Gastroesophageal sphincter (tissue), 3 donors: ENCODE data around the gene GNPTAB.

Source experiments
- CTCF ChIP-seq, 4 experiments: fragments of 200-600 bp in 2 of 4; fragments of 450-650 bp in 2 of 4; sonication (generic) in 1 of 4; IDR thresholded peaks; one replicate each; pipeline ENCODE4 v1.5.1; 2017 to 2019; ENCODE audit warnings: antibody characterized with exemption in 4 of 4, mild to moderate bottlenecking in 2 of 4, moderate library complexity in 2 of 4
- EP300 ChIP-seq: sonication (generic); formaldehyde crosslinking; IDR thresholded peaks from one replicate; pipeline ENCODE4 v1.6.1; 2017; ENCODE audit warnings: antibody characterized with exemption, mild to moderate bottlenecking
- POLR2A ChIP-seq, 2 donors: fragments of 450-650 bp; IDR thresholded peaks; one replicate each; pipeline ENCODE4 v1.6.1; 2017; ENCODE audit warnings: antibody characterized with exemption in 2 of 2, mild to moderate bottlenecking in 2 of 2, moderate library complexity in 1 of 2

GRCh38 chr12:101828463-101829196, 2.1 kb downstream of the GNPTAB start:
- TF ChIP-seq CTCF (IDR thresholded peaks at IDR 0.05) (no peak), EP300 (no peak), POLR2A (IDR thresholded peaks at IDR 0.05) (no peak)
